ENCODE measurements around the gene INSC. TPM values are rescaled to one million over a fixed set of nuclear protein-coding genes. Genes with fewer than 3 reads are reported as not detected.

Gene INSC
- total and polyA plus RNA-seq, 11 donors, result 0.19 to 1.5 (median 0.43) TPM; not detected in 1

DNA sequence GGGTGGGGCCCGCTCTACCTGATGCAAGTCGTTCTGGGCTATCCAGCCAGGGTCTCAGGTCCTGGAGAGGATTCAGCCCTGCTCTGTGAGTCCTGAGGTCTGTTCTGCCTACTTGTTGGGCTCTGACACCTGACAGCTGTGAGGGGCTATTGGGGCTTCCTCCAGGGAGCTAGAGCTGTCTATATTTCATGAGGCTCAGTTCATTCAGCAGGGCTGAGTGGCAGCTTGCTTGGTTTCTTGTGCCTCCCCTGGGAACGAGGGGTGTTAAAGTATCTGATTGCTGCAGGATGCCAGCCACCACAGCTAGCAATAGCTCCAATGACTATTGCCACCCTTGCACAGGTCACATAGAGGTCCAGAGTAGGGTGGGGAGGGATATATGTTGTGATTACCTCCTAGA lies 26.7 kb downstream of the INSC start:
- ATAC-seq (no peak), DNase-seq (no peak)
- Histone ChIP-seq H3K4me1 (peaks cover 0 to 11% (median 0%) of the 10 kb centered on the region in 12 donors), H3K36me3 (no peaks in the 10 kb centered on the region), H3K9me3 (no peaks in the 10 kb centered on the region), H3K27me3 (no peaks in the 10 kb centered on the region), H3K27ac (no peak overlapping the region), H3K4me3 (no peak overlapping the region)
- TF ChIP-seq, protein P1, sequence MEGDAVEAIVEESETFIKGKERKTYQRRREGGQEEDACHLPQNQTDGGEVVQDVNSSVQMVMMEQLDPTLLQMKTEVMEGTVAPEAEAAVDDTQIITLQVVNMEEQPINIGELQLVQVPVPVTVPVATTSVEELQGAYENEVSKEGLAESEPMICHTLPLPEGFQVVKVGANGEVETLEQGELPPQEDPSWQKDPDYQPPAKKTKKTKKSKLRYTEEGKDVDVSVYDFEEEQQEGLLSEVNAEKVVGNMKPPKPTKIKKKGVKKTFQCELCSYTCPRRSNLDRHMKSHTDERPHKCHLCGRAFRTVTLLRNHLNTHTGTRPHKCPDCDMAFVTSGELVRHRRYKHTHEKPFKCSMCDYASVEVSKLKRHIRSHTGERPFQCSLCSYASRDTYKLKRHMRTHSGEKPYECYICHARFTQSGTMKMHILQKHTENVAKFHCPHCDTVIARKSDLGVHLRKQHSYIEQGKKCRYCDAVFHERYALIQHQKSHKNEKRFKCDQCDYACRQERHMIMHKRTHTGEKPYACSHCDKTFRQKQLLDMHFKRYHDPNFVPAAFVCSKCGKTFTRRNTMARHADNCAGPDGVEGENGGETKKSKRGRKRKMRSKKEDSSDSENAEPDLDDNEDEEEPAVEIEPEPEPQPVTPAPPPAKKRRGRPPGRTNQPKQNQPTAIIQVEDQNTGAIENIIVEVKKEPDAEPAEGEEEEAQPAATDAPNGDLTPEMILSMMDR (IDR thresholded peaks at IDR 0.05), result no peak
- TF ChIP-seq POLR2A (IDR thresholded peaks at IDR 0.05), result no peak
- intact Hi-C loops (cut with DNase I), result no loop called here
- WGBS, 4 donors, result 84 to 88% (median 86%) methylated on average over 3 of the region's 3 CpGs

DNA sequence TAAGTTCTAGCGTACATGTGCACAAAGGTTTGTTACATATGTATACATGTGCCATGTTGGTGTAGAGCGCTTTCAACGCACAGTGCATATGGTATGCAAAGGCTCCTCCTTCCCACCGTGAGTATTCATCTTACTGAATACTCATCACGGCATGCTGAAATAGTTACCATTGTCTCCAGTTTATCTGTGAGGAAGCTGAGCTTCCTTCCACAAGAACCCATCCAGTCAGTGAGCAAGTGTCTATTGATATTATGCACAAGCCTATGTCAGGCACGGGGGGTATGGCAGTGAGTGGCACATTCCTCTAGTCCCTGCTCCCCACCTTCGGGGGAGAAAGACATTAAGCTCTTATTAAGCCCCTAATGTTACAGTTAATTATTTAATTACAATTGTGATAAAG lies 28.1 kb downstream of the INSC start:
- TF ChIP-seq, protein P1 (IDR thresholded peaks at IDR 0.05), result no peak
- TF ChIP-seq POLR2A (IDR thresholded peaks at IDR 0.05), result no peak
- 57 to 77% (median 60%) methylated on average over 7 of the region's 7 CpGs for WGBS, 4 donors
- no peak for ATAC-seq

DNA sequence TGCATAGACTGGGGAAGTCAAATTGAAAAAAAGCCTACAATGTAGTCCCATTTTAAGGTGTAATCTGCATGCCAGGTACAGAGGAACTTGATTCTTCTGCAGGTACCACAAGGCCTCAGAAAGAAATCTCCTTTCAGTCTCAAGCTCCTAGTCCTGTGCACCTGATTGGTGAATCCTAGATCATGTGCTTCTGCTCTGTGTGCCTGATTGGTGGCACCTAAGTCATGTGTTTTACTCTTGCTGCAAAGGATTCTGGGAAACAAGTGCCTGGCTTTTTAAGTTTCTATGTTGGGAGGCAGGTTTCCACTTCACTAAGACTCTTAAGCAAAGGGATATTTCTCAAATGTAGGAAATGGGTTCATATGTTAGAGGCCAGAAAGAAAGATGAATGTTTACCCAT lies 29.1 kb downstream of the INSC start:
- no peaks in the 10 kb centered on the region for H3K36me3 ChIP-seq
- intact Hi-C loops (cut with DNase I), result no loop called here
- peaks cover 0 to 10% (median 0%) of the 10 kb centered on the region in 12 donors for H3K4me1 ChIP-seq
- no peak for DNase-seq
- H3K4me3 ChIP-seq, result no peak overlapping the region
- no peak overlapping the region for H3K27ac ChIP-seq
- no peaks in the 10 kb centered on the region for H3K9me3 ChIP-seq
- TF ChIP-seq, protein P1 (IDR thresholded peaks at IDR 0.05), result no peak
- TF ChIP-seq POLR2A (IDR thresholded peaks at IDR 0.05), result no peak
- no peak for ATAC-seq
- H3K27me3 ChIP-seq, result no peaks in the 10 kb centered on the region

More for the DNA sequence above, 28.1 kb downstream of the INSC start:
- H3K36me3 ChIP-seq, result no peaks in the 10 kb centered on the region
- H3K4me1 ChIP-seq, result peaks cover 0 to 11% (median 0%) of the 10 kb centered on the region in 12 donors
- H3K4me3 ChIP-seq, result no peak overlapping the region
- DNase-seq, result no peak
- H3K27ac ChIP-seq, result no peak overlapping the region
- H3K27me3 ChIP-seq, result no peaks in the 10 kb centered on the region
- H3K9me3 ChIP-seq, result no peaks in the 10 kb centered on the region
- intact Hi-C loops (cut with DNase I), result no loop called here

DNA sequence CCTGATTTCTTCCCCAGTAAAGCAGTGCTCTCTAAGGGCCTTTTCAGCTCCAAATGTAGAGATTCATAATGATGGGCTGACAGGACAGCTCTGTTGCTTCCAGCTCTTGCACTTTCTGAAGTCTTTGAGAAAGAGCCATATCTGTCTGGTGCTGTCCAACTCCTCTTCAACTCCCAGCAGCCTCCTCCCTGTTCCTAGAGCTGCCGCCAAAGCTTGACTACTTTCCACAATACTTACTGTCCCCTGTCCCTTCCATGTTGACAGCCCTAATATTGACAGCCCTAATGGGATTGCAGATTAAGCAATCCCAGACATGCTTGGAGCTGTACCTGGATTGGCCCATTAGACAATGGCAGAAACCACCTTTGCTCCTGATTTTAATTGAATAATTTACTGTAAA lies 29.6 kb downstream of the INSC start:
- DNase-seq (no peak), ATAC-seq (no peak)
- Histone ChIP-seq H3K27ac (no peak overlapping the region), H3K36me3 (no peaks in the 10 kb centered on the region), H3K4me3 (no peak overlapping the region), H3K4me1 (peaks cover 0 to 5% (median 0%) of the 10 kb centered on the region in 12 donors), H3K9me3 (no peaks in the 10 kb centered on the region), H3K27me3 (no peaks in the 10 kb centered on the region)
- no peak for TF ChIP-seq POLR2A (IDR thresholded peaks at IDR 0.05)
- TF ChIP-seq, protein P1 (IDR thresholded peaks at IDR 0.05), result no peak
- intact Hi-C loops (cut with DNase I), result no loop called here
- WGBS, 4 donors, result 75 to 86% (median 82%) methylated on average over 1 of the region's 1 CpG

Measured in heart left ventricle (tissue), 16 donors.